HCT116 (cell line): ENCODE measurements around the gene GABBR2. TPM values are rescaled to one million over a fixed set of nuclear protein-coding genes. Genes with fewer than 3 reads are reported as not detected.

Experiments used
- ATAC-seq: fragments of 200-7000 bp; cut with Tn5 transposase; 2 replicates; pipeline ENCODE4 v1.9.1; 2020; ENCODE audit warnings: mild to moderate bottlenecking, moderate library complexity
- BruUV-seq: library from RNA; stranded (reverse); fragments of 400-500 nt; replicated peaks from 2 replicates; lab custom pipeline; 2021; lab: Mats Ljungman, UMichigan
- CTCF ChIA-PET: fragments of 300-600 bp; sonication (Branson Sonifier 250); formaldehyde crosslinking; loops from one replicate; lab custom pipeline; 2021; ENCODE audit warnings: antibody characterized with exemption; lab: Charles Lee
- POLR2A ChIA-PET: fragments of 300-600, 350-600 bp; sonication (Branson Sonifier 250); formaldehyde crosslinking; loops from one replicate; lab custom pipeline; 2021; ENCODE audit warnings: antibody characterized with exemption; lab: Charles Lee
- RAD21 ChIA-PET, 2 experiments: fragments of 300-600 bp; sonication (Branson Sonifier 250); formaldehyde crosslinking; loops; one replicate each; lab custom pipeline; 2023; ENCODE audit warnings: low total read pairs in 2 of 2; ENCODE audit not compliant: uncharacterized antibody in 2 of 2, unreplicated experiment in 2 of 2, low non-redundant PET in 1 of 2; lab: Charles Lee
- DNase-seq: peaks from one replicate; pipeline ENCODE4 v3.0.0-alpha.2; 2010; ENCODE audit warnings: low read depth, low spot score
- H2AFZ ChIP-seq: fragments of 200-600 bp; shearing (Covaris generic), sonication (generic); 2 replicates; pipeline ENCODE4 v1.6.1; 2017; ENCODE audit warnings: low read depth, mixed run types, mixed read lengths, antibody characterized with exemption, low read length; ENCODE audit not compliant: poor library complexity, severe bottlenecking
- H3K27ac ChIP-seq: 2 replicates; pipeline ENCODE4 v1.5.1; 2012; ENCODE audit warnings: low read depth, low read length
- H3K27me3 ChIP-seq: fragments of 200-600 bp; sonication (generic); 2 replicates; pipeline ENCODE4 v1.6.1; 2016; ENCODE audit warnings: mixed run types, low read length, mixed read lengths; ENCODE audit not compliant: insufficient read depth
- H3K36me3 ChIP-seq, 2 experiments: fragments of 200-500 bp in 1 of 2; fragments of 200-600 bp in 1 of 2; sonication (Bioruptor generic) in 1 of 2; sonication (generic) in 1 of 2; 2 replicates each; pipeline versions ENCODE4 v1.5.1 to v1.6.1; 2014 to 2016; ENCODE audit warnings: low read length in 2 of 2, inconsistent platforms in 1 of 2, mixed read lengths in 1 of 2, mixed run types in 1 of 2; ENCODE audit not compliant: insufficient read depth in 2 of 2, control insufficient read depth in 1 of 2
- H3K4me1 ChIP-seq, 2 experiments: fragments of 200-600 bp in 1 of 2; sonication (generic) in 1 of 2; 2 replicates each; pipeline versions ENCODE4 v1.5.1 to v1.6.1; 2012 to 2017; ENCODE audit warnings: low read length in 2 of 2, inconsistent platforms in 1 of 2, mild to moderate bottlenecking in 1 of 2, mixed read lengths in 1 of 2, mixed run types in 1 of 2, moderate library complexity in 1 of 2; ENCODE audit not compliant: insufficient read depth in 2 of 2, control insufficient read depth in 1 of 2
- H3K4me2 ChIP-seq: fragments of 200-600 bp; sonication (generic); 2 replicates; pipeline ENCODE4 v1.6.1; 2017; ENCODE audit warnings: mixed run types, low read length, mixed read lengths
- H3K4me3 ChIP-seq, 2 experiments: fragments of 200-600 bp in 1 of 2; sonication (generic) in 1 of 2; replicated peaks in 1 of 2; 2 replicates each; pipeline ENCODE4 v1.5.1; 2011 to 2016; ENCODE audit warnings: low read length in 2 of 2, control low read depth in 1 of 2, low read depth in 1 of 2, mild to moderate bottlenecking in 1 of 2, mixed read lengths in 1 of 2, mixed run types in 1 of 2
- H3K79me2 ChIP-seq: fragments of 200-600 bp; sonication (generic); 2 replicates; pipeline ENCODE4 v1.6.1; 2017; ENCODE audit warnings: mild to moderate bottlenecking, mixed run types, low read length, moderate library complexity, mixed read lengths; ENCODE audit not compliant: insufficient read depth
- H3K9ac ChIP-seq: fragments of 200-600 bp; sonication (generic); 2 replicates; pipeline ENCODE4 v1.6.1; 2016; ENCODE audit warnings: low read length, mixed read lengths
- H3K9me2 ChIP-seq: fragments of 200-600 bp; sonication (generic), shearing (Covaris generic); 2 replicates; pipeline ENCODE4 v1.6.1; 2017; ENCODE audit warnings: mixed run types, mild to moderate bottlenecking, moderate library complexity; ENCODE audit not compliant: insufficient read depth
- H3K9me3 ChIP-seq, 2 experiments: fragments of 200-500 bp in 1 of 2; fragments of 200-600 bp in 1 of 2; sonication (Bioruptor generic) in 1 of 2; sonication (generic) in 1 of 2; 2 replicates each; pipeline ENCODE4 v1.6.1; 2014 to 2017; ENCODE audit warnings: low read length in 2 of 2, mixed read lengths in 2 of 2, inconsistent platforms in 1 of 2, low read depth in 1 of 2, mild to moderate bottlenecking in 1 of 2, mixed run types in 1 of 2, moderate library complexity in 1 of 2; ENCODE audit not compliant: control insufficient read depth in 1 of 2, insufficient read depth in 1 of 2
- H4K20me1 ChIP-seq: fragments of 200-600 bp; sonication (generic), shearing (Covaris generic); 2 replicates; pipeline ENCODE4 v1.6.1; 2017; ENCODE audit warnings: mixed run types, mild to moderate bottlenecking, moderate library complexity; ENCODE audit not compliant: insufficient read depth
- CBX3 ChIP-seq: IDR thresholded peaks from 2 replicates; pipeline ENCODE4 v1.6.1; 2012; ENCODE audit warnings: low read depth
- CEBPB ChIP-seq: IDR thresholded peaks from 2 replicates; pipeline ENCODE4 v1.6.1; 2012; ENCODE audit warnings: low read depth
- CTCF ChIP-seq, 3 experiments: fragments of 200-600 bp in 1 of 3; sonication (generic) in 1 of 3; IDR thresholded peaks in 2 of 3; conservative IDR thresholded peaks in 1 of 3; 2 replicates each; pipeline ENCODE4 v1.5.1; 2012 to 2017; ENCODE audit warnings: low read depth in 2 of 3, low read length in 2 of 3, antibody characterized with exemption in 1 of 3, borderline replicate concordance in 1 of 3, control low read depth in 1 of 3, mild to moderate bottlenecking in 1 of 3, mixed read lengths in 1 of 3, mixed run types in 1 of 3, moderate library complexity in 1 of 3; ENCODE audit not compliant: insufficient read depth in 1 of 3
- ELF1 ChIP-seq: IDR thresholded peaks from 2 replicates; pipeline ENCODE4 v1.6.1; 2012; ENCODE audit warnings: low read depth, borderline replicate concordance
- JUND ChIP-seq: IDR thresholded peaks from 2 replicates; pipeline ENCODE4 v1.6.1; 2012
- SIN3A ChIP-seq: IDR thresholded peaks from 2 replicates; pipeline ENCODE4 v1.6.1; 2012; ENCODE audit warnings: low read depth
- SP1 ChIP-seq: IDR thresholded peaks from 2 replicates; pipeline ENCODE4 v1.6.1; 2012; ENCODE audit warnings: low read depth
- TCF7L2 ChIP-seq: IDR thresholded peaks from 2 replicates; pipeline ENCODE4 v1.7.0; 2011; ENCODE audit warnings: borderline replicate concordance, inconsistent platforms; ENCODE audit not compliant: insufficient read depth, insufficient read length; ENCODE audit errors: extremely low read depth
- ZBTB33 ChIP-seq: IDR thresholded peaks from 2 replicates; pipeline ENCODE4 v1.6.1; 2011; ENCODE audit warnings: mild to moderate bottlenecking, low read length, moderate library complexity; ENCODE audit not compliant: insufficient replicate concordance; ENCODE audit errors: extremely low read depth
- intact Hi-C: fragments of 100-400 bp; cut with micrococcal nuclease; formaldehyde crosslinking; loops from 2 replicates; pipeline ENCODE4 v1.10.0; 2022
- total RNA-seq: library from RNA; stranded (reverse); gene quantifications from one replicate; pipeline ENCODE4 v1.2.1, GENCODE V29; 2021; ENCODE audit not compliant: unreplicated experiment

Gene GABBR2
- total RNA-seq, 1 experiment from 2014 or later: 0.15 TPM

- Histone ChIP-seq H3K27ac (no peak overlapping the region), H3K9me2 (no peaks in the 10 kb centered on the region), H3K4me1 (peaks cover 0 to 20% of the 10 kb centered on the region in 2 experiments; a peak in 2 of 4 replicates), H2AFZ (no peak overlapping the region), H3K9ac (no peak overlapping the region), H3K36me3 (no peaks in the 10 kb centered on the region), H3K4me3 (no peak overlapping the region), H3K79me2 (no peaks in the 10 kb centered on the region), H3K9me3 (no peaks in the 10 kb centered on the region), H3K4me2 (no peak overlapping the region), H4K20me1 (no peaks in the 10 kb centered on the region), H3K27me3 (no peaks in the 10 kb centered on the region)
- DNase-seq (no peak), ATAC-seq (no peak)
- intact Hi-C loops: no loop called here
- ChIA-PET CTCF (no interaction called here), RAD21 (no interaction called here), POLR2A (no interaction called here)
- no TSS peak for BruUV-seq
- TF ChIP-seq ZBTB33 (no peak), JUND (no peak), TCF7L2 (no peak), SIN3A (no peak), CBX3 (no peak), ELF1 (no peak), CTCF (IDR thresholded peaks at IDR 0.05 in 2 of 3, conservative IDR thresholded peaks at IDR 0.05 in 1 of 3; ENCODE audit: borderline replicate concordance in 1 of 3, insufficient read depth in 1 of 3, low read depth in 2 of 3, low read length in 2 of 3) (no peak), CEBPB (no peak), SP1 (no peak)
Measured at GRCh38 chr9:98378794-98379193, 329.9 kb downstream of the GABBR2 start.
